Neural cell (in vitro differentiated cells): ENCODE results near the gene LRIF1.

Experiments used
- EP300 ChIP-seq: fragments of 450-650 bp; conservative IDR thresholded peaks from 2 replicates; pipeline ENCODE4 v1.6.1; 2014; ENCODE audit warnings: antibody characterized with exemption, mild to moderate bottlenecking, moderate library complexity; ENCODE audit not compliant: poor library complexity, severe bottlenecking
- EZH2 ChIP-seq: fragments of 200-600, 300-800 bp; shearing (Covaris generic), sonication (generic); IDR thresholded peaks from 2 replicates; pipeline ENCODE4 v1.6.1; 2014; ENCODE audit warnings: antibody characterized with exemption, low read length, borderline replicate concordance, mild to moderate bottlenecking; ENCODE audit not compliant: insufficient read depth, poor library complexity, severe bottlenecking
- POLR2AphosphoS5 ChIP-seq: IDR thresholded peaks from 2 replicates; pipeline ENCODE4 v1.6.1; 2012
- REST ChIP-seq: IDR thresholded peaks from 2 replicates; pipeline ENCODE4 v1.6.1; 2012; ENCODE audit warnings: borderline replicate concordance
- TAF1 ChIP-seq: IDR thresholded peaks from 2 replicates; pipeline ENCODE4 v1.6.1; 2012; ENCODE audit warnings: low read depth
- TF ChIP-seq, protein P1 (sequence below): fragments of 450-650 bp; IDR thresholded peaks from 2 replicates; pipeline ENCODE4 v1.5.1; 2014; ENCODE audit warnings: antibody characterized with exemption, mild to moderate bottlenecking, moderate library complexity; ENCODE audit not compliant: poor library complexity, severe bottlenecking

GRCh38 chr1:111006556-111006955 lies 42.8 kb upstream of the LRIF1 start:
- TF ChIP-seq REST (no peak), POLR2AphosphoS5 (no peak), TAF1 (no peak), EZH2 (no peak), EP300 (no peak)
- TF ChIP-seq, protein P1, sequence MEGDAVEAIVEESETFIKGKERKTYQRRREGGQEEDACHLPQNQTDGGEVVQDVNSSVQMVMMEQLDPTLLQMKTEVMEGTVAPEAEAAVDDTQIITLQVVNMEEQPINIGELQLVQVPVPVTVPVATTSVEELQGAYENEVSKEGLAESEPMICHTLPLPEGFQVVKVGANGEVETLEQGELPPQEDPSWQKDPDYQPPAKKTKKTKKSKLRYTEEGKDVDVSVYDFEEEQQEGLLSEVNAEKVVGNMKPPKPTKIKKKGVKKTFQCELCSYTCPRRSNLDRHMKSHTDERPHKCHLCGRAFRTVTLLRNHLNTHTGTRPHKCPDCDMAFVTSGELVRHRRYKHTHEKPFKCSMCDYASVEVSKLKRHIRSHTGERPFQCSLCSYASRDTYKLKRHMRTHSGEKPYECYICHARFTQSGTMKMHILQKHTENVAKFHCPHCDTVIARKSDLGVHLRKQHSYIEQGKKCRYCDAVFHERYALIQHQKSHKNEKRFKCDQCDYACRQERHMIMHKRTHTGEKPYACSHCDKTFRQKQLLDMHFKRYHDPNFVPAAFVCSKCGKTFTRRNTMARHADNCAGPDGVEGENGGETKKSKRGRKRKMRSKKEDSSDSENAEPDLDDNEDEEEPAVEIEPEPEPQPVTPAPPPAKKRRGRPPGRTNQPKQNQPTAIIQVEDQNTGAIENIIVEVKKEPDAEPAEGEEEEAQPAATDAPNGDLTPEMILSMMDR = no peak
